UCSD-AML1 (cell line): ENCODE data around the gene MDM1.

Experiments
- DNase-seq: peaks from one replicate; lab custom pipeline; 2025; ENCODE audit not compliant: unreplicated experiment; lab: John Stamatoyannopoulos, UW

MDM1 gene

GRCh38 chr12:68321140-68321539, 11.0 kb downstream of the MDM1 start:
- DNase-seq = no peak

GRCh38 chr12:68319988-68320623, 12.1 kb downstream of the MDM1 start:
- DNase-seq = no peak

GRCh38 chr12:68317047-68317667, 15.0 kb downstream of the MDM1 start:
- DNase-seq = no peak

GRCh38 chr12:68310370-68310769, 21.8 kb downstream of the MDM1 start:
- DNase-seq = no peak

- DNase-seq = no peak
These were observed 25.6 kb downstream of the MDM1 start for GRCh38 chr12:68306564-68306963.

GRCh38 chr12:68305278-68305677, 26.9 kb downstream of the MDM1 start:
- no peak for DNase-seq

- DNase-seq = no peak
These were observed 27.5 kb downstream of the MDM1 start for GRCh38 chr12:68304626-68305025.

- no peak for DNase-seq
These were observed 28.3 kb downstream of the MDM1 start for GRCh38 chr12:68303850-68304249.

- DNase-seq = no peak
These were observed 34.2 kb downstream of the MDM1 start for GRCh38 chr12:68297929-68298328.

- no peak for DNase-seq
These were observed 37.9 kb downstream of the MDM1 start for GRCh38 chr12:68294251-68294650.

GRCh38 chr12:68293347-68293746, 38.8 kb downstream of the MDM1 start:
- DNase-seq = no peak

GRCh38 chr12:68292151-68292943, 39.8 kb downstream of the MDM1 start:
- DNase-seq = no peak

- DNase-seq = no peak
These were observed 40.6 kb downstream of the MDM1 start for GRCh38 chr12:68291396-68292036.

- DNase-seq = no peak
These were observed 42.0 kb downstream of the MDM1 start for GRCh38 chr12:68290126-68290525.

GRCh38 chr12:68287106-68287505, 45.1 kb downstream of the MDM1 start:
- no peak for DNase-seq

GRCh38 chr12:68286396-68286795, 45.8 kb downstream of the MDM1 start:
- no peak for DNase-seq

- DNase-seq = no peak
These were observed 46.6 kb downstream of the MDM1 start for GRCh38 chr12:68285541-68285940.

GRCh38 chr12:68281322-68282077, 50.7 kb downstream of the MDM1 start:
- no peak for DNase-seq

- no peak for DNase-seq
These were observed 51.9 kb downstream of the MDM1 start for GRCh38 chr12:68280240-68280639.

GRCh38 chr12:68279227-68280054, 52.7 kb downstream of the MDM1 start:
- DNase-seq = no peak
